Activated CD4-positive, alpha-beta memory T cell treated with anti-CD3 and anti-CD28 coated beads, Interleukin-2, amount 10 ng/mL, durations not matched to agents 7 days and 5 days (primary cell): ENCODE results near the gene DEFB108B. TPM values are rescaled to one million over a fixed set of nuclear protein-coding genes. Genes with fewer than 3 reads are reported as not detected.
"Not testable (repeated sequence)": the region's sequence is repeated elsewhere in the genome, so short reads cannot be mapped to it uniquely, and the experiment has no call there.

ENCODE experiments used
- CTCF ChIA-PET: fragments of 350-600 bp; sonication (Branson Sonifier 250); formaldehyde crosslinking; loops from one replicate; lab custom pipeline; 2021; ENCODE audit warnings: antibody characterized with exemption, inconsistent platforms; lab: Charles Lee
- POLR2A ChIA-PET: fragments of 350-600 bp; sonication (Branson Sonifier 250); formaldehyde crosslinking; loops from one replicate; lab custom pipeline; 2021; ENCODE audit warnings: antibody characterized with exemption; lab: Charles Lee
- DNase-seq: peaks from one replicate; pipeline ENCODE4 v3.0.0-alpha.2; 2020
- H3K27ac Mint-ChIP-seq: one replicate; pipeline ENCODE4 v1.8.0; 2021; ENCODE audit warnings: mild to moderate bottlenecking, mixed read lengths
- H3K27me3 Mint-ChIP-seq: one replicate; pipeline ENCODE4 v1.8.0; 2021; ENCODE audit warnings: mixed read lengths
- H3K36me3 Mint-ChIP-seq: one replicate; pipeline ENCODE4 v1.8.0; 2021; ENCODE audit warnings: low read depth, mixed read lengths
- H3K4me1 Mint-ChIP-seq: one replicate; pipeline ENCODE4 v1.8.0; 2021; ENCODE audit warnings: mixed read lengths
- H3K4me3 Mint-ChIP-seq: one replicate; pipeline ENCODE4 v1.8.0; 2021; ENCODE audit warnings: mild to moderate bottlenecking, mixed read lengths
- H3K9me3 Mint-ChIP-seq: one replicate; pipeline ENCODE4 v1.8.0; 2021; ENCODE audit warnings: mixed read lengths
- total RNA-seq, 2 experiments: library from RNA; stranded (reverse); gene quantifications; one replicate each; pipeline ENCODE4 v1.2.3, GENCODE V29; 2021

DEFB108B gene
- total RNA-seq, 2 experiments from 2014 or later = not detected

GRCh38 chr11:71799556-71800128 is 33.4 kb upstream of the DEFB108B start:
- H3K4me1 Mint-ChIP-seq, H3K27me3 Mint-ChIP-seq, H3K36me3 Mint-ChIP-seq, H3K27ac Mint-ChIP-seq, H3K4me3 Mint-ChIP-seq, DNase-seq, H3K9me3 Mint-ChIP-seq: not testable (repeated sequence)
- POLR2A ChIA-PET = interaction anchor here (1.0 kb wide), 1 partner anchor 14 kb away, joined by 3 read pairs; no protein-coding TSS in a partner anchor
- CTCF ChIA-PET = interaction anchor here (1.0 to 2.9 kb wide), 7 partner anchors 8 to 642 kb away, joined by 3 to 18 read pairs (median 3); partner anchors contain the start of genes RNF121 and XNDC1N

- peak; percentile 88 for DNase-seq
- CTCF ChIA-PET = interaction anchor here (1.0 to 2.9 kb wide), 7 partner anchors 8 to 641 kb away, joined by 3 to 18 read pairs (median 3); partner anchors contain the start of genes RNF121 and XNDC1N
- H3K4me1 Mint-ChIP-seq, H3K9me3 Mint-ChIP-seq, H3K4me3 Mint-ChIP-seq, H3K27ac Mint-ChIP-seq, H3K27me3 Mint-ChIP-seq, H3K36me3 Mint-ChIP-seq: not testable (repeated sequence)
- POLR2A ChIA-PET = interaction anchor here (1.0 kb wide), 1 partner anchor 13 kb away, joined by 3 read pairs; no protein-coding TSS in a partner anchor
These were observed 32.6 kb upstream of the DEFB108B start for GRCh38 chr11:71800335-71800953.

GRCh38 chr11:71801026-71801425 is 32.0 kb upstream of the DEFB108B start:
- H3K27me3 Mint-ChIP-seq, DNase-seq, H3K9me3 Mint-ChIP-seq, H3K4me3 Mint-ChIP-seq, H3K27ac Mint-ChIP-seq, H3K36me3 Mint-ChIP-seq, POLR2A ChIA-PET, H3K4me1 Mint-ChIP-seq: not testable (repeated sequence)
- CTCF ChIA-PET = interaction anchor here (1.0 to 2.9 kb wide), 7 partner anchors 9 to 640 kb away, joined by 3 to 18 read pairs (median 3); partner anchors contain the start of genes RNF121 and XNDC1N

GRCh38 chr11:71802874-71803273 is 30.1 kb upstream of the DEFB108B start:
- H3K4me1 Mint-ChIP-seq, H3K9me3 Mint-ChIP-seq, H3K27me3 Mint-ChIP-seq, H3K27ac Mint-ChIP-seq, H3K36me3 Mint-ChIP-seq, POLR2A ChIA-PET, DNase-seq, H3K4me3 Mint-ChIP-seq: not testable (repeated sequence)
- CTCF ChIA-PET = interaction anchor here (2.9 kb wide), 1 partner anchor 10 kb away, joined by 18 read pairs; no protein-coding TSS in a partner anchor

GRCh38 chr11:71804158-71804947 is 28.6 kb upstream of the DEFB108B start:
- DNase-seq, H3K4me3 Mint-ChIP-seq, H3K9me3 Mint-ChIP-seq, H3K4me1 Mint-ChIP-seq, CTCF ChIA-PET, H3K27me3 Mint-ChIP-seq, H3K36me3 Mint-ChIP-seq, POLR2A ChIA-PET, H3K27ac Mint-ChIP-seq: not testable (repeated sequence)

GRCh38 chr11:71812529-71812928 is 20.5 kb upstream of the DEFB108B start:
- ChIA-PET POLR2A (interaction anchor here (1.3 kb wide), 1 partner anchor 12 kb away, joined by 3 read pairs; no protein-coding TSS in a partner anchor), CTCF (interaction anchor here (1.8 to 3.5 kb wide), 2 partner anchors 11 to 20 kb away, joined by 4 to 18 read pairs; no protein-coding TSS in a partner anchor)
- not testable (repeated sequence) for H3K36me3 Mint-ChIP-seq, H3K4me1 Mint-ChIP-seq, H3K4me3 Mint-ChIP-seq, DNase-seq, H3K27ac Mint-ChIP-seq, H3K9me3 Mint-ChIP-seq, H3K27me3 Mint-ChIP-seq

- not testable (repeated sequence) for H3K27me3 Mint-ChIP-seq, H3K9me3 Mint-ChIP-seq, H3K4me1 Mint-ChIP-seq, H3K36me3 Mint-ChIP-seq
- DNase-seq = peak; percentile 82
- H3K4me3 Mint-ChIP-seq = peak overlapping the region; percentile 77
- ChIA-PET POLR2A (interaction anchor here (1.3 kb wide), 1 partner anchor 13 kb away, joined by 3 read pairs; no protein-coding TSS in a partner anchor), CTCF (interaction anchor here (1.8 to 3.5 kb wide), 2 partner anchors 12 to 21 kb away, joined by 4 to 18 read pairs; no protein-coding TSS in a partner anchor)
- H3K27ac Mint-ChIP-seq = peak overlapping the region; percentile 65
These were observed 19.3 kb upstream of the DEFB108B start for GRCh38 chr11:71813481-71814355.

- H3K27ac Mint-ChIP-seq, H3K36me3 Mint-ChIP-seq, H3K27me3 Mint-ChIP-seq, H3K9me3 Mint-ChIP-seq, H3K4me3 Mint-ChIP-seq, H3K4me1 Mint-ChIP-seq, CTCF ChIA-PET, DNase-seq, POLR2A ChIA-PET: not testable (repeated sequence)
These were observed 11.5 kb upstream of the DEFB108B start for GRCh38 chr11:71821539-71821938.

- CTCF ChIA-PET, H3K36me3 Mint-ChIP-seq, H3K4me3 Mint-ChIP-seq, H3K9me3 Mint-ChIP-seq, H3K27ac Mint-ChIP-seq, H3K4me1 Mint-ChIP-seq, DNase-seq, H3K27me3 Mint-ChIP-seq, POLR2A ChIA-PET: not testable (repeated sequence)
These were observed 3.8 kb upstream of the DEFB108B start for GRCh38 chr11:71829247-71829646.

GRCh38 chr11:71829686-71830085 is 3.3 kb upstream of the DEFB108B start:
- CTCF ChIA-PET, H3K9me3 Mint-ChIP-seq, H3K4me3 Mint-ChIP-seq, DNase-seq, H3K27ac Mint-ChIP-seq, H3K36me3 Mint-ChIP-seq, H3K27me3 Mint-ChIP-seq, POLR2A ChIA-PET, H3K4me1 Mint-ChIP-seq: not testable (repeated sequence)

GRCh38 chr11:71842720-71843119 is 9.7 kb downstream of the DEFB108B start:
- H3K9me3 Mint-ChIP-seq, CTCF ChIA-PET, H3K4me1 Mint-ChIP-seq, POLR2A ChIA-PET, H3K4me3 Mint-ChIP-seq, DNase-seq, H3K36me3 Mint-ChIP-seq, H3K27ac Mint-ChIP-seq: not testable (repeated sequence)
- peaks cover 13% of the 10 kb centered on the region for H3K27me3 Mint-ChIP-seq

GRCh38 chr11:71843355-71843754 is 10.4 kb downstream of the DEFB108B start:
- DNase-seq, H3K4me1 Mint-ChIP-seq, H3K4me3 Mint-ChIP-seq, H3K36me3 Mint-ChIP-seq, H3K27ac Mint-ChIP-seq, CTCF ChIA-PET, POLR2A ChIA-PET, H3K9me3 Mint-ChIP-seq: not testable (repeated sequence)
- H3K27me3 Mint-ChIP-seq = peaks cover 17% of the 10 kb centered on the region
